ENCODE data around the gene TRIM69. TPM values are rescaled to one million over a fixed set of nuclear protein-coding genes. Genes with fewer than 3 reads are reported as not detected.

Gene TRIM69
- total RNA-seq, 1 experiment from 2014 or later: 6.7 TPM

GRCh38 chr15:44722011-44722410, 14.3 kb upstream of the TRIM69 start:
- H3K36me3 Mint-ChIP-seq (ENCODE audit: insufficient read depth, unreplicated experiment): peaks cover 14% of the 10 kb centered on the region
- BruUV-seq (replicated peaks): no TSS peak
- no peak for TF ChIP-seq CTCF (IDR thresholded peaks at IDR 0.05; ENCODE audit: insufficient read depth in 1 of 2, low read depth in 1 of 2, low read length in 1 of 2, severe bottlenecking in 1 of 2, unreplicated experiment in 1 of 2)
- POLR2A ChIA-PET: interaction anchor here (0.6 kb wide), 1 partner anchor 624 kb away, joined by 4 read pairs; no protein-coding TSS in a partner anchor
- CTCF ChIA-PET: no interaction called here
- no peak overlapping the region for H3K27ac Mint-ChIP-seq (ENCODE audit: unreplicated experiment)
- H3K36me3 ChIP-seq (ENCODE audit: control insufficient read depth, insufficient read depth, low read length): no peaks in the 10 kb centered on the region
- no peak overlapping the region for H3K4me3 Mint-ChIP-seq (ENCODE audit: unreplicated experiment)
- H3K27me3 Mint-ChIP-seq (ENCODE audit: insufficient read depth, unreplicated experiment): no peaks in the 10 kb centered on the region
- no peaks in the 10 kb centered on the region for H3K9me3 ChIP-seq
- DNase-seq: no peak
- intact Hi-C loops (cut with micrococcal nuclease; ENCODE audit: unreplicated experiment): no loop called here
- H3K4me3 ChIP-seq (ENCODE audit: low read depth, low read length): no peak overlapping the region
- H3K4me1 ChIP-seq: no peaks in the 10 kb centered on the region
- H3K9me3 Mint-ChIP-seq (ENCODE audit: unreplicated experiment): no peaks in the 10 kb centered on the region
- no peaks in the 10 kb centered on the region for H3K27me3 ChIP-seq (replicated peaks; ENCODE audit: control insufficient read depth, insufficient read depth, low read length)
- no peaks in the 10 kb centered on the region for H3K4me1 Mint-ChIP-seq (ENCODE audit: low read depth, unreplicated experiment)

DNA sequence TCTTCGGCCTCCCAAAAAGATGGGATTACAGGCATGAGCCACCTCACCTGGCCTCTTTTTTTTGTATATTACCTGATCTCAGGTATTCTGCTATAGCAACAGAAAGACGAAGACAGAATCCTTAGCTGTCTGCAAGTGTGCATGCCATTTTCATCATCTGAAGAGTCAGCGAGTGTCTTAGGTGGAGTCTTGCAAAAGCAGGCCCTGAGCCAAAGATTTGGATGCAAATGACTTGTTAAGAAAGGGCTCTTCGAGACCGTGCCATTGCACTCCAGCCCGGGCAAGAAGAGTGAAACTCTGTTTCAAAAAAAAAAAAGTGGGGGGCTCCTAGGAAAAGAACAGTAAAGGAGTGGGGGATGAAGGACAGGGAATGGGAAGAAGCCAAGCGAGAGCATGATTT, 10.2 kb upstream of the TRIM69 start:
- POLR2A ChIA-PET: interaction anchor here (1.0 kb wide), 1 partner anchor 63 kb away, joined by 3 read pairs; no protein-coding TSS in a partner anchor
- Histone ChIP-seq H3K27me3 (replicated peaks; ENCODE audit: control insufficient read depth, insufficient read depth, low read length) (no peaks in the 10 kb centered on the region), H3K4me1 (peaks cover 3% of the 10 kb centered on the region; the same call in 1 of the 2 replicates), H3K9me3 (no peaks in the 10 kb centered on the region), H3K4me3 (ENCODE audit: low read depth, low read length) (no peak overlapping the region), H3K36me3 (ENCODE audit: control insufficient read depth, insufficient read depth, low read length) (no peaks in the 10 kb centered on the region)
- Mint-ChIP-seq H3K27ac (ENCODE audit: unreplicated experiment) (no peak overlapping the region), H3K27me3 (ENCODE audit: insufficient read depth, unreplicated experiment) (no peaks in the 10 kb centered on the region), H3K36me3 (ENCODE audit: insufficient read depth, unreplicated experiment) (peaks cover 8% of the 10 kb centered on the region), H3K9me3 (ENCODE audit: unreplicated experiment) (no peaks in the 10 kb centered on the region), H3K4me1 (ENCODE audit: low read depth, unreplicated experiment) (no peaks in the 10 kb centered on the region), H3K4me3 (ENCODE audit: unreplicated experiment) (no peak overlapping the region)
- CTCF ChIA-PET: interaction anchor here (0.6 to 1.6 kb wide), 5 partner anchors 10 to 149 kb away, joined by 3 to 11 read pairs (median 3); partner anchors contain the start of genes SPG11 and TRIM69
- no peak for TF ChIP-seq CTCF (IDR thresholded peaks at IDR 0.05; ENCODE audit: insufficient read depth in 1 of 2, low read depth in 1 of 2, low read length in 1 of 2, severe bottlenecking in 1 of 2, unreplicated experiment in 1 of 2)
- intact Hi-C loops (cut with micrococcal nuclease; ENCODE audit: unreplicated experiment): no loop called here
- no TSS peak for BruUV-seq (replicated peaks)
- DNase-seq: no peak

DNA sequence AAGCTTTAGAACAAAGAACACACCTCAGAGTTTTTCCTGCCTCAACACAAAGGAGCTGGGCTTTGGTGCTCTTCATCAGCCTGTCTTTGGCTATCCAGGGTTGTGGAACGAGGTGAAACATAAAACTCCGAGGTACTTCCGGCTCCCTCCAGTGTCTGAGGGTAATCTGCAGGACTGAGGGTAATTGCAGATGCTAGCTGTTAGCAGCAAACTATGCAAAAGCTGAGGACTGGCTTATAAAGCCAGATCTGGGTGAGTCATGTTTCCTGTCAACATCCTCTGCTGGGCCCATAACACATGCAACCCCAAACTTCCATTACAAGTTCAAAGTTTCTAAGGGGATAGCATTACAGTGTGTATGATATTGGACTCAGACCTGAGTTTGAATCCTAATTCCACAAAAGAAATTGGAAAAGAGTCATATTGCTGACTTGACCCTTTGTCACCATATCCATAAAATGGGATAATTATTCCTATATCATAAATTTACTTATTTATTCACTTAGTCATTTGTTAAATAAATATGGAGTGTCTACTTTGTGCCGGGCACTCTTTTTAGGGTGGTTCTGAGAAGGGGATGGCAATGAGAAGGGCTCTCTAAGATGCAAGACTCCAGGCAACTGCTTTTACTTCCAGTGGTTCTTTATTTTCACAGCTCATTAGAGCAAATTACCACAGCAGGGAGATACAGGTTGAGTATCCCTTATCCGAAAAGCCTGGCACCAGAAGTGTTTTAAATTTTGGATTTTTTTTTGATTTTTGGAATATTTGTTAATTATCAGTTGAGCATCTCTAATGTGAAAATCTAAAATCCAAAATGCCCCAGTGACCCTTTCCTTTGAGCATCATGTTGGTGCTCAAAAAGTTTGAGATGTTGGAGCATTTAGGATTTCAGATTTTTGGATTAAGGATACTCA, 9.5 kb upstream of the TRIM69 start:
- ChIA-PET CTCF (interaction anchor here (0.6 to 1.6 kb wide), 5 partner anchors 9 to 150 kb away, joined by 3 to 11 read pairs (median 3); partner anchors contain the start of genes SPG11 and TRIM69), POLR2A (interaction anchor here (0.6 to 2.4 kb wide), 3 partner anchors 64 to 189 kb away, joined by 3 to 24 read pairs (median 3); partner anchors contain the start of gene SPG11)
- intact Hi-C loops (cut with micrococcal nuclease; ENCODE audit: unreplicated experiment): no loop called here
- H3K36me3 Mint-ChIP-seq (ENCODE audit: insufficient read depth, unreplicated experiment): peaks cover 8% of the 10 kb centered on the region
- no peak overlapping the region for H3K4me3 ChIP-seq (ENCODE audit: low read depth, low read length)
- no peaks in the 10 kb centered on the region for H3K27me3 Mint-ChIP-seq (ENCODE audit: insufficient read depth, unreplicated experiment)
- H3K27me3 ChIP-seq (replicated peaks; ENCODE audit: control insufficient read depth, insufficient read depth, low read length): no peaks in the 10 kb centered on the region
- peak; percentile 26 to 47 for DNase-seq
- BruUV-seq (replicated peaks): no TSS peak
- TF ChIP-seq CTCF (IDR thresholded peaks at IDR 0.05; ENCODE audit: insufficient read depth in 1 of 2, low read depth in 1 of 2, low read length in 1 of 2, severe bottlenecking in 1 of 2, unreplicated experiment in 1 of 2): no peak
- peaks cover 3% of the 10 kb centered on the region; the same call in 1 of the 2 replicates for H3K4me1 ChIP-seq
- H3K9me3 ChIP-seq: no peaks in the 10 kb centered on the region
- no peaks in the 10 kb centered on the region for H3K4me1 Mint-ChIP-seq (ENCODE audit: low read depth, unreplicated experiment)
- no peaks in the 10 kb centered on the region for H3K9me3 Mint-ChIP-seq (ENCODE audit: unreplicated experiment)
- H3K36me3 ChIP-seq (ENCODE audit: control insufficient read depth, insufficient read depth, low read length): no peaks in the 10 kb centered on the region
- H3K27ac Mint-ChIP-seq (ENCODE audit: unreplicated experiment): no peak overlapping the region
- H3K4me3 Mint-ChIP-seq (ENCODE audit: unreplicated experiment): peak overlapping the region; percentile 86
